HFFc6 (cell line): ENCODE measurements around the gene ZNF692. TPM values are rescaled to one million over a fixed set of nuclear protein-coding genes. Genes with fewer than 3 reads are reported as not detected.

Experiments
- DNase-seq: peaks from one replicate; pipeline ENCODE4 v3.0.0-alpha.2; 2018
- H3K27ac Mint-ChIP-seq: 2 replicates; pipeline ENCODE4 v1.8.0; 2020; ENCODE audit warnings: mild to moderate bottlenecking, mixed read lengths
- H3K27me3 Mint-ChIP-seq: 2 replicates; pipeline ENCODE4 v1.8.0; 2021; ENCODE audit warnings: mild to moderate bottlenecking, moderate library complexity, mixed read lengths; ENCODE audit not compliant: insufficient read depth
- H3K36me3 Mint-ChIP-seq: 2 replicates; pipeline ENCODE4 v1.8.0; 2021; ENCODE audit warnings: low read depth, mixed read lengths
- H3K4me1 Mint-ChIP-seq: 2 replicates; pipeline ENCODE4 v1.8.0; 2020; ENCODE audit warnings: low read depth, mixed read lengths
- H3K4me3 Mint-ChIP-seq: 2 replicates; pipeline ENCODE4 v1.8.0; 2020; ENCODE audit warnings: mild to moderate bottlenecking, moderate library complexity, mixed read lengths
- H3K9me3 Mint-ChIP-seq: 2 replicates; pipeline ENCODE4 v1.8.0; 2020; ENCODE audit warnings: mild to moderate bottlenecking, mixed read lengths
- CTCF ChIP-seq: fragments of 200-600 bp; sonication (generic); IDR thresholded peaks from 2 replicates; pipeline ENCODE4 v1.5.0; 2021; ENCODE audit warnings: antibody characterized with exemption, mild to moderate bottlenecking
- total RNA-seq, 6 experiments: library from RNA; stranded (reverse); fragmentation: NEBNext Ultra II Directional; extraction: Animal tissue kit (Norgen Biotek cat#: 25700); gene quantifications; 2 replicates in 1 of 6; 3 replicates in 5 of 6; pipeline ENCODE4 v1.2.3, GENCODE V29; 2021

Gene ZNF692
- total RNA-seq, 6 experiments from 2014 or later, result 18.4 to 28.9 (median 21.1) TPM

GRCh38 chr1:248824701-248825100 is 34.2 kb downstream of the ZNF692 start:
- Mint-ChIP-seq H3K27ac (peak overlapping the region; percentile 98), H3K27me3 (no peaks in the 10 kb centered on the region; the same call in 1 of the 2 replicates), H3K4me3 (peak overlapping the region; percentile 94), H3K36me3 (peaks cover 44% of the 10 kb centered on the region), H3K9me3 (no peaks in the 10 kb centered on the region), H3K4me1 (peaks cover 85% of the 10 kb centered on the region)
- no peak for TF ChIP-seq CTCF
- no peak for DNase-seq

- DNase-seq, result no peak
- H3K36me3 Mint-ChIP-seq, result peaks cover 45% of the 10 kb centered on the region
- no peaks in the 10 kb centered on the region; the same call in 1 of the 2 replicates for H3K27me3 Mint-ChIP-seq
- peak overlapping the region; percentile 94 for H3K4me3 Mint-ChIP-seq
- peaks cover 86% of the 10 kb centered on the region for H3K4me1 Mint-ChIP-seq
- H3K27ac Mint-ChIP-seq, result peak overlapping the region; percentile 98
- no peaks in the 10 kb centered on the region for H3K9me3 Mint-ChIP-seq
- no peak for TF ChIP-seq CTCF
Measured at GRCh38 chr1:248824301-248824700, 34.6 kb downstream of the ZNF692 start.

- Mint-ChIP-seq H3K4me1 (peaks cover 85% of the 10 kb centered on the region), H3K36me3 (peaks cover 52% of the 10 kb centered on the region)
- DNase-seq, result peak; percentile 95
Measured at GRCh38 chr1:248823517-248824001, 35.3 kb downstream of the ZNF692 start.

GRCh38 chr1:248822148-248823032 is 36.5 kb downstream of the ZNF692 start:
- Mint-ChIP-seq H3K27ac (peak overlapping the region; percentile 98), H3K4me1 (peaks cover 73% of the 10 kb centered on the region), H3K27me3 (no peaks in the 10 kb centered on the region; the same call in 1 of the 2 replicates), H3K4me3 (peak overlapping the region; percentile 94), H3K36me3 (peaks cover 52% of the 10 kb centered on the region), H3K9me3 (no peaks in the 10 kb centered on the region)
- no peak for TF ChIP-seq CTCF
- DNase-seq, result no peak

More at GRCh38 chr1:248823517-248824001, 35.3 kb downstream of the ZNF692 start:
- H3K27me3 Mint-ChIP-seq, result no peaks in the 10 kb centered on the region; the same call in 1 of the 2 replicates
- H3K4me3 Mint-ChIP-seq, result peak overlapping the region; percentile 94
- no peaks in the 10 kb centered on the region for H3K9me3 Mint-ChIP-seq
- TF ChIP-seq CTCF, result no peak
- peak overlapping the region; percentile 98 for H3K27ac Mint-ChIP-seq

- Mint-ChIP-seq H3K27ac (peak overlapping the region; percentile 98), H3K9me3 (no peaks in the 10 kb centered on the region), H3K27me3 (no peaks in the 10 kb centered on the region; the same call in 1 of the 2 replicates), H3K4me3 (peak overlapping the region; percentile 94), H3K36me3 (peaks cover 52% of the 10 kb centered on the region), H3K4me1 (peaks cover 66% of the 10 kb centered on the region)
- no peak for DNase-seq
- TF ChIP-seq CTCF, result no peak
Measured at GRCh38 chr1:248821641-248822040, 37.2 kb downstream of the ZNF692 start.
